LHCN-M2 (cell line): ENCODE results near the gene COL21A1. TPM values are rescaled to one million over a fixed set of nuclear protein-coding genes. Genes with fewer than 3 reads are reported as not detected.

Experiments used
- DNase-seq: peaks from one replicate; pipeline ENCODE4 v3.0.0-alpha.2; 2012; ENCODE audit warnings: low read depth
- total RNA-seq: library from RNA; depleted of rRNA; stranded (reverse); fragments of >200 nt; gene quantifications from 2 replicates; pipeline ENCODE4 v1.2.3, GENCODE V29; 2014

COL21A1 gene
- total RNA-seq, 1 experiment from 2014 or later: 12.9 TPM

- DNase-seq: no peak
Observed at GRCh38 chr6:56050530-56051201, 196.7 kb downstream of the COL21A1 start.

DNA sequence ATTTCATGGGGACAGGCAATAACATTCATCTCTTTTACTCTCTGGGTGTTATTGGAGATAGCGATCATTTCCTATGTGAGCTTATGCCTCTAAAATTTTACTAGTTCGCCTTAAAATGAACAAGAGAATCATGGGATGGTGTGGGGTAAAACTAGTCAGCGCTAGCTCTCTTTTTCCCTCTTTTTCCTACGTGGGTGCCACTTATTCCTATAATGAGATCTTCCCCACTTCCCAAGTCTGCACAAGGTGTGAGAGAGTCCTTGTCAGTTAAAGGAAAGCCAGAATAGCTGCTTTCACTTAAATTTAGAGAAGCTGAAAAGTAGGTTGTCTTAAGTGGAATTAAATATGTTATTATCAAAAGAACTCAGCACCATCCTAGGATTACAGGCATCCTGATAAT, 198.8 kb downstream of the COL21A1 start:
- no peak for DNase-seq

DNA sequence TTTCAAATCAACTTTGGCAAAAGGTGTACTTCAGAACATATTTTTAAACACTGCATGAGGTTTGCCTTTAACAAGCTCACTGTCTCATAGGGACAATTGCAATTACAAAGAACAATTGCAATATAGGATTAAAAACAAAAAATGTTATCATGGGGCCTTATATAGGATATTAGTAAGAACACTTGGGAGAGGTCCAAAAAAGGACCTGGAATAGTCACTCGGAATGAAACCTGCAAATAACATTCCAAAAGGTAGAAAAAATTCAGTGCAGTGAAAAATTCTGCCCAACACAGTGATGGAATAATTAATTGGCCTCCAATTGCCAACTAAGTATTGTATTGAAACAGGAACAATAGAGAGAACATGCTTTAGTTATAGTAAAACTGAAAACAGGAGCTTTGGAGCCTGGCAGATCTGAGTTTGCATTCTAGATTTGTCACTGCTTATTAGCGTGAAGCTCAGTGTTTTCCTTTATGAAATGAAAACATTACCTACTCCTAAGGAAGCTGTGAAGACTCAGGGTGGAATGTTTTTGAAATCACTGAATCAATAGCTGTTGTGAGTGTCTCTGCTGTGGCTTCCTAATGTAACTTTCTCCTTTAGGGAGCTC, 199.3 kb downstream of the COL21A1 start:
- no peak for DNase-seq

DNA sequence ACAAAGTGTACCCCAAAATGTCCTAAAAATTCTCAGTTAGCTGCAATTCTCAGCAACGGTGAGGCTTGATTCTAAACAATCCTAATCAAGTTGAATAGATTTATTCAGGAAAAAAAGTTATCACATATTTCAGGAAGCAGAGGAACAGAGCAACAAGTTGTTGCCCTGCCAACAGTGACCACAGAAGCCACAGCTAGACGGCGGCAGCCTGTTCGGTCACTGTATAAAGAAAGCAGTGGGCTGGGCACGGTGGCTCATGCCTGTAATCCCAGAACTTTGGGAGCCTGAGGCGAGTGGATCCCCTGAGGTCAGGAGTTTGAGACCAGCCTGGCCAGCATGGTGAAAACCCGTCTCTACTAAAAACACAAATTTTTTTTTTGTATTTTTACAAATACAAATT, 200.8 kb downstream of the COL21A1 start:
- DNase-seq: peak; percentile 94

DNA sequence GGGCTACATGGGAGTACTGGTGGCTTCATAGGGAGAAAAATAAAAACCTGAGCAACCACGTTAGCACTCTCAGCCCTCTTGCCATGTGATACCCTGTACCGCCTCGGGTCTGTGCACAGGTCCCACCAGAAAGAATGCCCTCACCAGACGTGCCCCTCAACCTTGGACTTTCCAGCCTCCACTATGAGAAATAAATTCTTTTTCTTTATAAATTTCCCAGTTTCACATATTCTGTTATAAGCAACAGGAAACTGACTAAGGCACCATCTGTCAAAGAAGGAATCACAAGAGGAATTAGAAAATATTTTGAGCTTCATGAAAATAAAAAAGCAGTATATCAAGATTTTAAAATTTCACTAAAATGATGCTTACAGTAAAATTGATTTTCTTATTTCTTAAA, 203.6 kb downstream of the COL21A1 start:
- no peak for DNase-seq

GRCh38 chr6:56043076-56043475, 204.3 kb downstream of the COL21A1 start:
- DNase-seq: no peak

- no peak for DNase-seq
Observed at GRCh38 chr6:56041591-56041990, 205.8 kb downstream of the COL21A1 start.

- peak; percentile 74 for DNase-seq
Observed at GRCh38 chr6:56040889-56041301, 206.5 kb downstream of the COL21A1 start.

DNA sequence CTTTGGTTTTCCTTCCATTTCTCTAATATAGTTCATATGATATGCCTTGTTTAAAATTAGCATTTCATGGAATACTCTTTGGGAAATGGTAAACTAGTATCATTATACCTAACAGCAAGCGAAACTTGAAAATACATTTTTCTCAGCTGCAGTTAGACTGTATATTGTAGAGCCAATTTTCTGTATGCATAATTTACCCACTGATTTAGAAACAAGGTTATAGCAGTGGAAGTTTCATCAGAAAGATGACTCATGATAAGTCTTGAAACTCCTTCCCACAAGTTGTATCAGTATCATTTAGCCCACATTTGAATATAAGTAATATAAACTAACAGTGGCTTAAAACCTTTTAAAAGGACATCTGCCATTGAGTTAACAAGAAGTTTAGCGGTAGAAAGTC, 207.2 kb downstream of the COL21A1 start:
- peak; percentile 77 for DNase-seq

- DNase-seq: no peak
Observed at GRCh38 chr6:56038764-56039163, 208.6 kb downstream of the COL21A1 start.

GRCh38 chr6:56037601-56038000, 209.8 kb downstream of the COL21A1 start:
- no peak for DNase-seq

- peak; percentile 59 for DNase-seq
Observed at GRCh38 chr6:56036916-56037600, 210.3 kb downstream of the COL21A1 start.

GRCh38 chr6:56033401-56033800, 214.0 kb downstream of the COL21A1 start:
- peak; percentile 48 for DNase-seq

- no peak for DNase-seq
Observed at GRCh38 chr6:56032715-56033260, 214.6 kb downstream of the COL21A1 start.

- DNase-seq: no peak
Observed at GRCh38 chr6:56027865-56028264, 219.5 kb downstream of the COL21A1 start.

GRCh38 chr6:56026455-56027180, 220.8 kb downstream of the COL21A1 start:
- DNase-seq: no peak

- no peak for DNase-seq
Observed at GRCh38 chr6:56025795-56026194, 221.6 kb downstream of the COL21A1 start.

DNA sequence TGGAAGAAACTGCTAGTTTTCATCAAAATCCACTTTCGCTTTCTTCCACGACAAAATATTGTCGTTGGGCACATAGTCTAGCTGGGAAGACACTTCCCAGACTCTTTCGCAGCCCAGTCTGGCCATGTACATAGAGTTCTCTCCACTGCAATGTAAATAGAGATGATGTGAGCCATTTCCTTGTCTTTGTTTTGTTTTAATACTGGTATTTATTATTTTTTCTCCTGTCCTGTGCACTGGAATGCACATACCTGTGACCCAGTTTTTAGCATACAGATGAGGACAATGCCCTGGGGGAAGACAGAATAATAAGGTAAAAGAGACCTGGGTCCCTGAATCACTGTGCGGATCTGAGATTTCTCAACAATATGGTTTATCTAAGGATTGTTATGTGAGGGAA, 222.4 kb downstream of the COL21A1 start:
- DNase-seq: no peak

GRCh38 chr6:56023829-56024228, 223.6 kb downstream of the COL21A1 start:
- DNase-seq: no peak

GRCh38 chr6:56022678-56023077, 224.7 kb downstream of the COL21A1 start:
- peak; percentile 71 for DNase-seq

- no peak for DNase-seq
Observed at GRCh38 chr6:56021943-56022342, 225.4 kb downstream of the COL21A1 start.

GRCh38 chr6:56019973-56020372, 227.4 kb downstream of the COL21A1 start:
- DNase-seq: no peak
